ENCODE results near the gene PGAM2. TPM values are rescaled to one million over a fixed set of nuclear protein-coding genes. Genes with fewer than 3 reads are reported as not detected.
"Not testable (repeated sequence)": the region's sequence is repeated elsewhere in the genome, so short reads cannot be mapped to it uniquely, and the experiment has no call there.

Gene PGAM2
- total and polyA plus RNA-seq, 2 experiments from 2014 or later, result 2.9 to 7.8 TPM

GRCh38 chr7:44043902-44044301 is 21.5 kb downstream of the PGAM2 start (continued):
- no peak for TF ChIP-seq ZNF331 (CRISPR knock-in tag; IDR thresholded peaks at IDR 0.05; ENCODE audit: low read depth)
- TF ChIP-seq ZNF114 (CRISPR knock-in tag; IDR thresholded peaks at IDR 0.05), result no peak
- no peak for TF ChIP-seq EZH2phosphoT487 (IDR thresholded peaks at IDR 0.05; ENCODE audit: unreplicated experiment)
- no peak for TF ChIP-seq NANOG (IDR thresholded peaks at IDR 0.05; ENCODE audit: borderline replicate concordance)
- TF ChIP-seq CREB1 (CRISPR knock-in tag; IDR thresholded peaks at IDR 0.05; ENCODE audit: low read depth), result no peak
- TF ChIP-seq POLR2AphosphoS5 (IDR thresholded peaks at IDR 0.05; ENCODE audit: low read depth), result no peak

GRCh38 chr7:44042221-44042620 is 23.1 kb downstream of the PGAM2 start:
- H3K27me3 Mint-ChIP-seq (ENCODE audit: insufficient read depth, low read depth, poor library complexity), result peaks cover 16% of the 10 kb centered on the region
- ATAC-seq (no peak), DNase-seq (ENCODE audit: low spot score) (no peak)
- H3K27ac ChIP-seq (ENCODE audit: low read depth), result no peak overlapping the region
- no peak overlapping the region for H3K27ac Mint-ChIP-seq
- H3K4me1 ChIP-seq (ENCODE audit: insufficient read depth), result 0 out of 2 replicates have a peak, but pooled peaks cover 10% of the 10 kb centered on the region
- H3K4me3 ChIP-seq, result no peak overlapping the region
- H3K27me3 ChIP-seq (ENCODE audit: insufficient read depth), result peaks cover 24% of the 10 kb centered on the region; the same call in 1 of the 2 replicates
- H3K36me3 ChIP-seq (ENCODE audit: insufficient read depth), result no peaks in the 10 kb centered on the region
- no peak overlapping the region for H3K4me2 ChIP-seq
- H3K9me3 Mint-ChIP-seq, result 0 out of 3 replicates have a peak, but pooled peaks cover 3% of the 10 kb centered on the region
- H3K4me1 Mint-ChIP-seq, result peaks cover 14% of the 10 kb centered on the region
- peaks cover 11% of the 10 kb centered on the region; the same call in 1 of the 2 replicates for H3F3A ChIP-seq (replicated peaks; ENCODE audit: low read depth)
- H3K79me2 ChIP-seq (replicated peaks; ENCODE audit: insufficient read depth), result peaks cover 21% of the 10 kb centered on the region
- H4K20me1 ChIP-seq (replicated peaks; ENCODE audit: insufficient read depth), result peaks cover 6% of the 10 kb centered on the region; the same call in 1 of the 2 replicates
- H3K9me2 ChIP-seq (ENCODE audit: insufficient read depth), result no peaks in the 10 kb centered on the region
- H3K36me3 Mint-ChIP-seq (ENCODE audit: low read depth), result peaks cover 4% of the 10 kb centered on the region; the same call in 2 of the 3 replicates
- TF ChIP-seq STAT1 (IDR thresholded peaks at IDR 0.05; ENCODE audit: unreplicated experiment), result no peak
- TF ChIP-seq CREB1 (CRISPR knock-in tag; IDR thresholded peaks at IDR 0.05; ENCODE audit: low read depth), result no peak
- TF ChIP-seq ZNF331 (CRISPR knock-in tag; IDR thresholded peaks at IDR 0.05; ENCODE audit: low read depth), result no peak
- no peak for TF ChIP-seq CTCF (conservative IDR thresholded peaks at IDR 0.05; ENCODE audit: low read depth in 2 of 2)
- H3K4me3 Mint-ChIP-seq, result no peak overlapping the region; the same call in 2 of the 3 replicates
- H2AFZ ChIP-seq, result no peak overlapping the region

GRCh38 chr7:44040493-44040891 is 24.9 kb downstream of the PGAM2 start:
- peaks cover 16% of the 10 kb centered on the region for H3K27me3 Mint-ChIP-seq (ENCODE audit: insufficient read depth, low read depth, poor library complexity)
- H3K27ac Mint-ChIP-seq; H3K36me3 ChIP-seq (ENCODE audit: insufficient read depth); H3K27ac ChIP-seq (ENCODE audit: low read depth); H3K4me1 ChIP-seq (ENCODE audit: insufficient read depth); H3K4me1 Mint-ChIP-seq; H3K79me2 ChIP-seq (replicated peaks; ENCODE audit: insufficient read depth); H3K9me3 Mint-ChIP-seq; H2AFZ ChIP-seq; H4K20me1 ChIP-seq (replicated peaks; ENCODE audit: insufficient read depth); H3K36me3 Mint-ChIP-seq (ENCODE audit: low read depth); H3K9me2 ChIP-seq (ENCODE audit: insufficient read depth): not testable (repeated sequence)
- peak overlapping the region; percentile 49; the same call in 1 of the 2 replicates for H3K4me3 ChIP-seq
- H3K4me2 ChIP-seq, result peak overlapping the region; percentile 70; the same call in 1 of the 2 replicates
- ATAC-seq (peak; percentile 14), DNase-seq (ENCODE audit: low spot score) (peak; percentile 24)
- TF ChIP-seq CTCF (conservative IDR thresholded peaks at IDR 0.05; ENCODE audit: low read depth in 2 of 2) (0 out of 4 replicates have a peak, but pooled peaks of 1 of the 2 experiments have one; percentile 21), POLR2AphosphoS5 (IDR thresholded peaks at IDR 0.05; ENCODE audit: low read depth) (peak; percentile 43; the same call in 1 of the 2 replicates)
- peak overlapping the region; percentile 69; the same call in 2 of the 3 replicates for H3K4me3 Mint-ChIP-seq
- H3F3A ChIP-seq (replicated peaks; ENCODE audit: low read depth), result peaks cover 11% of the 10 kb centered on the region; the same call in 1 of the 2 replicates
- H3K27me3 ChIP-seq (ENCODE audit: insufficient read depth), result peaks cover 24% of the 10 kb centered on the region; the same call in 1 of the 2 replicates

- Histone ChIP-seq H3F3A (replicated peaks; ENCODE audit: low read depth) (peaks cover 11% of the 10 kb centered on the region; the same call in 1 of the 2 replicates), H3K4me3 (peak overlapping the region; percentile 49; the same call in 1 of the 2 replicates), H3K27me3 (ENCODE audit: insufficient read depth) (peaks cover 24% of the 10 kb centered on the region; the same call in 1 of the 2 replicates), H3K4me2 (peak overlapping the region; percentile 70; the same call in 1 of the 2 replicates)
- H3K27ac ChIP-seq (ENCODE audit: low read depth); H2AFZ ChIP-seq; H4K20me1 ChIP-seq (replicated peaks; ENCODE audit: insufficient read depth); H3K4me1 Mint-ChIP-seq; H3K79me2 ChIP-seq (replicated peaks; ENCODE audit: insufficient read depth); H3K9me3 Mint-ChIP-seq; H3K27ac Mint-ChIP-seq; ATAC-seq; H3K36me3 Mint-ChIP-seq (ENCODE audit: low read depth); DNase-seq (ENCODE audit: low spot score); H3K4me1 ChIP-seq (ENCODE audit: insufficient read depth); H3K36me3 ChIP-seq (ENCODE audit: insufficient read depth); H3K9me2 ChIP-seq (ENCODE audit: insufficient read depth): not testable (repeated sequence)
- peak overlapping the region; percentile 58; the same call in 2 of the 3 replicates for H3K4me3 Mint-ChIP-seq
- peaks cover 18% of the 10 kb centered on the region for H3K27me3 Mint-ChIP-seq (ENCODE audit: insufficient read depth, low read depth, poor library complexity)
Observed at GRCh38 chr7:44039800-44040492, 25.4 kb downstream of the PGAM2 start.
